Measurements from ENCODE around the gene FARP1.
"Not testable (repeated sequence)": the region's sequence is repeated elsewhere in the genome, so short reads cannot be mapped to it uniquely, and the experiment has no call there.

The FARP1 gene

DNA sequence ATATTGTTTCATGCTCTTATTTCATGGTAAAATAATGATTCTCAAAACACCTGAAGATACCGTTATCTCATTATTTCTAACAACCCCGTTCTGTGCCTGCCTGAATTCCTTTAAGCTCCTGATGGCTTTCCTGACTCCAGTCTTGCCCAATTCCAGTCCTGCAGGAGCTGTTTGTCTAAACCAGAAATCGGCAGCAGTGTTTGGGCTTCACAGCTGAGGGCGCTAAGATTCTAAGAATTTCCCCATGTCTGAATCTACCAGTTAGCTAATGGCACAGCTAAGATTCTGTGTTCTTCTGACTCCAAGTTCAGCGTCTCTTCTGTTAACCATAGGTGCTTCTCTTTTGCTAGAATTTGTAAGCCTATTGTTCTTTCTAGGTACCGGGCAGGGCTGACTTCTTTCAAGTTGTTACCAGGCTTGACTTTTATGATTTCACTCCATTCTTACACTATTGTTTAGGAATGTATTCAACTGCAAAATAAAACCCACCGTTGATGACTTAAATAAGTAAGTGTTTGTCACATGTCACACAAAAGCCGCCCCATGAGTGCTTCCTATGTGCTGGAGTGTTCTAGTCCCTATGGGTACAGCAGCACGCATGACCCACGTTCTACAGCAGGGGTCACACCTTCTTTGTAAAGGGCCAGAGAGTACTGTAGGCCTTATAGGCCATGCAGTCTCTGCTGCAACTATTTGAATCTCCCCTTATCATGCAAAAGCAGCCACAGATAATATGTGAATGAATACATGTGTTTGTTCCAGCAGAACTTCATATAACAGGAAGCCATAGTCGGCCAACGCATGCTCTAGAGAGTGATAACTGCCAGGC, 202.4 kb downstream of the FARP1 start:
- no peak for DNase-seq

- DNase-seq, result no peak
These were observed 204.2 kb downstream of the FARP1 start for GRCh38 chr13:98346904-98347636.

- no peak for DNase-seq
These were observed 204.9 kb downstream of the FARP1 start for GRCh38 chr13:98347756-98348155.

DNA sequence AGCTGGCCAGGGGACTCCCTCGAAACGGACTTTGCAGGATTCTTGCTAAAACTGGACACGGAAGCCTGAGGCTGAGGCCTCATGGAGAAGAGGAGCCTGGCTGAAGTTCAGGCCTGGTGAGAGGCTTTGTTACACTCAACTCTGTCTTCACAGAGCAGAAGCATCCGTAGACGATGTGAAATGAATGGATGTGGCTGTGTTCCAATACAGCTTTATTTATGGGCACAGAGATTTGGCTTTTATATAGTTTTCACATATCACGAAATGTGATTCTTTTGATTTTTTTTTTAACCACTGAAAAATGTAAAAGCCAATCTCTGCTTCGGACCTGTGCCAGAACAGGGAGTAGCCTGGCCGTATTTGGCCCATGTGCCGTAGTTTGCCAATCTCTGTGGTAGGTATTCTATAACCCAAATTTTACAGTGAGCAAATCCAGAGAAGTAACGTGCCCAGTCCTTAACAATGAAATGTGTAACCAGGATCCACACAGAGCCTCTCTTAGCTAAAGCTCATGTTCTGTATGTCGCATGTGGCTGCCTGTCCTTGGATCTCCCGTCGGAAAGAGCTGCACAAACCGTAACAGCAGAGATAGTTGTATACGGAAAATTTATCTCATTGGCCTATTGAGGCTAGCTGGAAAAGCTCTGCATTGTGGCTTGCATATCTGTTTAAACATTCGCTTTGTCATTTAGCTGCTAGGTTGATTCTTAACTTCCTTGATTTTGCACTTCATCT, 205.7 kb downstream of the FARP1 start:
- no peak for DNase-seq

DNA sequence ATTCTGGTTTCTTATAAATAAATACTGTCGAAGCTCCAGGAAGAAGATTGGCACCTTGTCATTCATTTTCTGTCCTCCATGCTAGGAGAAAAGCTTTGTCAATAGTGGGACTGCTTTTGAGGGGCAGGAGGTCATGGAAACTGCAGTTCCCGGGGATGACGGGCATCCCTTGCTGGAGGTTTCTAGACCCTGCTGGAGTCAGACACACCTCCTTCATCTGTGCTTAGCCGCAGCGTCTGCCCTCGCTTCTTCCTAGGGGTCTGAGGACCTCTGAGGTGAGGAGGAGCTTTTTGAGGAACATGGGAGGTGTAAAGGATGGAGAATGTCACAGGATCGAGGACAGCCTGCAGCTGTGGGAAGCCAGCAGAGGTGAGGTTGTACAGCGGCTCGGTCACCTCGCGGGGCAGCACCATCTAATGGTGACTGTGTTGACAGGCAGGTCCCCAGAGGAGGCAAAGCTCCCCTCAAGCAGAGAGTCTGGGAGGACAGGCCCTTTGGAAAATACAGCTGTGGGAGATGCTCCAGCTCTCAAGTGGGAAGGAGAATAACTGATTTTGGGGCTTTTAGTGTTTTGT, 206.9 kb downstream of the FARP1 start:
- DNase-seq, result no peak

GRCh38 chr13:98350746-98351330, 207.9 kb downstream of the FARP1 start:
- DNase-seq, result no peak

DNA sequence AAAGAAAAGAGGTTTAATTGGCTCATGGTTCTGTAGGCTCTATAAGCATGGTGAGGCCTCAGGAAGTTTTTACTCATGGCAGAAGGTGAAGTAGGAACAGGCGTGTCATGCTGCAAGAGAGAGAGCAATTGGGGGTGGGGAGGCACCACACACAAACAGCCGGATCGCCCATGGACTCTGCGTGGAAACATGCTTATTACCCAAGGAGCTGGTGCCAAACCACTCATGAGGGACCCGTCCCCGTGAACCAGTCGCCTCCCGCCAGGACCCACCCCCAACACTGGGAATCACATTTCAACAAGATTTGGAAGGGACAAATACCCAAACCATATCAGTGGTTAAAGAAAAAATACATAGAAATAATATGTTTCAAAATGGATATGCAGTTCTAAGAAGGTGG, 208.7 kb downstream of the FARP1 start:
- no peak for DNase-seq

GRCh38 chr13:98352226-98352625, 209.3 kb downstream of the FARP1 start:
- no peak for DNase-seq

DNA sequence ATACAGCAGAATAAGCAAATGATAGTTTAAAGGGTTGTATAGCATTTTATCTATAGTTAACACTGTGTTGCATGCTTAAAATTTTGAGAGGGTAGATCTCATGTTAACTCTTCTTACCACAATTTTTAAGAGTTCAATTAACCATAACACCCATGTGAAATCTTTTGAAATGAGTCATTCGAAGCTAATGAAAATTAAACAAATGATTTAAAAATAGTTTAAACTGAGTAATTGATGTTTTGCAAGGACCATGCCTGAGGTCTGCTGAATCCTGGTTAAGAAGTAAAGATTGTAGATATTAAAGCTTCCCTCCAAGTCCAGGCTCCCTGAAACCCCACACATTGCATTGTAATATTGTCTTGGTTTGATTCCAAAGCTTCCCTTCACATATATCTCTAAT, 210.9 kb downstream of the FARP1 start:
- DNase-seq, result no peak

- no peak for DNase-seq
These were observed 216.0 kb downstream of the FARP1 start for GRCh38 chr13:98358937-98359336.

DNA sequence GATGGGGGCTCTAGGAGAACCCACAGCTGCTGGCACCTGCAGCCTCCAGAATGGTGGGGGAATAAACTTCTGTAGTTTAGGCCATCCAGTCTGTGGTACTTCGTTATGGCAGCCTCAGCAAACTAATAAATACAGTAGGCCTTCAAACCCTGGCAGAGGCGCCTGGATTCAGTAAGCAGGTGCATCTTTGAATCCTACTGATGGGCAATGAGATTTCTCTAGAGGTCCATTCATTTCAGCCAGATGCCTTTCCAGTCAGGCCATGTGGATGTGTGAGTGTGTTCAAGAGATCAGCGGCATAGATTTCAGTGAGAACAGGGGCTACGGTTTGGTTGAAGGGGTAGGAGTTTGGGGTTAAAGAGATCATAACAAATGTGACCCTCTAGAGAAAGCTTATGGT, 217.7 kb downstream of the FARP1 start:
- no peak for DNase-seq

DNA sequence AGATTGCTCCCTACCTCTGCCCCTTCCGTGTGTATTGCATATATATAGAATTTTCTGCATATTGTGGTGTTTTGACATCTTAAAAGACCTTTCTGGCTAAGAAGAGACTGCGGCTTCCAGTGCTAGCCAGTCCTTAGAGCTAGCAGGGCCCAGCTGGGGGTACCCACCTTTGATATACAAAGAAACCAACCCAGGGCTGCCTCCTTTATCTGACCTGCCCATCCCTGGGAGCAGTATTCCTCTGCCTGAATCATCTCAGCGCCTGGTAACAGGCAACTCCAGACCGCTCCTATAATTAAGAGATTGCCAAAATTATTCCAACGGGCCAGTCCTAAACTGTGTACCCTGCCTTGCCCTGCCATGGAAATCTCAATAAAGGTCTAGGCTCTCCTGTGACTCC, 220.4 kb downstream of the FARP1 start:
- no peak for DNase-seq

DNA sequence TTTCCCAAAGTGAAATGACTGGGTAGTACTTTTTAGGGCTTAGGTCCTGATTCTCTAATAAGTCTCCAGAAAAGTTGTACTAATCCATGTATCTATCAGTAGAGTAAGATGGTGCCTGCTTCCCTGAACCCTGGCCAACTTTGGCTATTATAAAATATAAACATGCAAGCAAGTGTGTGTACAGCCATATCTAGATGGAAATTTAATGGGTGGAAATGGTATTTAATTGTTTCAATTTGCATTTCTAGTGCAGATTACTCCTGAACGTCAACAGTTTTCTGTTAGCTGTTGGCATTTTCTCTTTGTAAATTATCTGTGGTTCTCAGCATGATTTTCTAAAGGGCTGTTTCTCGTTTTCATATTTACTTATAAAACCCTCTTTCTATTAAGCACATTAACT, 221.3 kb downstream of the FARP1 start:
- no peak for DNase-seq

DNA sequence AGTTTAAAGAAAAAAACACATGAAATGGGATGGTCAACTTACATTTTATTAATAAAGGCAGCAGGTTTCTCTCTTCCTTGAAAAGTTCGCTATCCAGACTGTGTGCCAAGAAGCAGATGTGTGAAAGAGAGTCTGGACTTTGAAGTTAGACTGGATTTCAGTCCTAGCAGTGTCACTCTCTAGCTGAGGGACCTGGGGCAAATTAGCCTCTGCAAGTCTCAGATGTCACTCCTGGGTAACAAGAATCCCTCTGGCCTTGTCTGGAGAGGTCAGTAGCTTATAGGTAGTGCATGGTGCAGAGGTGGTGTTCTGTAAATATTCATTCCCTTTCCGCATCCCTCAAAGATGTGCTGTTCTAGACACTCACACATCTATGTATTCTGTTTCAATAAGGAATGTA, 221.8 kb downstream of the FARP1 start:
- DNase-seq, result no peak

DNA sequence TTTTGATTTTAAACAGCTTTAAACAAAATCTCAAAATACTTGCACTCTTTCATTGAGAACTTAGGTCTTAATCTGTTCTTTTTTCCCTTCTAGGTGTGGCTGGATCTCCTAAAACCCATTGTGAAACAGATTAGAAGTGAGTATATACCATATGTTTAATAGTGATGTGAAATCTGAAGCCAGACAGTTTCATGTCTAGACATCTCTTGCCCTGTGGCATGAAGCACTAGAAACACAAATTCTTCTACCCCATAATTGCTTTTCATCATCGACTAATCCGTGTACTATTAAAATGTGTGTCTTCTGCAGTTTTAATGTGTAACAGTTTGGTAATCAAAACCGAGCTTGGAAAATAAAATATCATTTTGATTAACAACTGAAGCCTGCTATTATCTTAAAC, 222.4 kb downstream of the FARP1 start:
- DNase-seq, result no peak

GRCh38 chr13:98366010-98366409, 223.1 kb downstream of the FARP1 start:
- DNase-seq, result no peak

DNA sequence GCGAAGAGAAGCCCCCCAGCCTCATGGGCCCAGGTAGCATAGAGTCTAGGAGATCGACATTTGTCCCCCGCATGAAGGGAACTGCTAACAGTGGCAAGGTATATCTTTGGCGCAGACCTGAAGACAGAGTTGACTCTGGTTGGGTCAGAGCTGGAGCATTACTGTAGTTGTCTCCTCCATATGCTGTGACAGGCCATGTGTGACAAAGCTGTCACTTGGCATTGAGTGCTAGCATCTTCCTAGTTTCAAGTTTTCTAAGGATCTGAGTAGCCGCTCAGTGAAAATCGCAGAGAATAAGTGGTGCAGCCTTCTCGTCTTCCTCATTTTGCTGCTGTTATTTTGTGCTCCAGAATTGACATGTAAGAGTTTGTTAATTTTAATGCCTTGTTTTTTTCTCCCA, 223.5 kb downstream of the FARP1 start:
- no peak for DNase-seq

GRCh38 chr13:98366959-98367358, 224.1 kb downstream of the FARP1 start:
- DNase-seq, result no peak

GRCh38 chr13:98368019-98368418, 225.1 kb downstream of the FARP1 start:
- no peak for DNase-seq

- not testable (repeated sequence) for DNase-seq
These were observed 226.6 kb downstream of the FARP1 start for GRCh38 chr13:98369520-98369919.

DNA sequence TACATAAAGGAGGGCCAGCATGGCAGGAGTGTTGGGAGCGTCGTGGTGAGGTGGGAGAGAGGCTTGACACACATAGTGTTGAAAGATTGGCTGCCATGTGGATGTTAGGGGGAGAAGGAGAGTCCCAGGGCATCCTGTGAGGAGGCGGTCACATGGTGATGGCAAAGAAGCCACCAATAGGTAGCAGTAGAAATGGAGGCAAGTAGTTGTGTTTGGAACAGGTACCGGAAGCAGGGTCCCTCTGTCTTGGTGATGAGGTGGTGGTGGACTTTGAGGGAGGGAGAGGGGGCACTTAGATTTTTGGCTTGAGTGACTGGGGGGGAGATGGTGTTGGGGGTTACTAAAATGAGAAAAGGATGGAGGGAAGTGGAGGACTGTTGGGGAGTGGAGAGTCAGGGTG, 227.4 kb downstream of the FARP1 start:
- no peak for DNase-seq

GRCh38 chr13:98370806-98371515, 228.1 kb downstream of the FARP1 start:
- DNase-seq, result peak; percentile 14
